Testis (tissue), 2 donors: ENCODE measurements around the gene PTPRG.

Experiments
- POLR2A ChIP-seq: fragments of 450-650 bp; IDR thresholded peaks from one replicate; pipeline ENCODE4 v1.6.1; 2017; ENCODE audit warnings: antibody characterized with exemption, mild to moderate bottlenecking, moderate library complexity
- TF ChIP-seq, protein P1 (sequence below), 3 experiments: fragments of 450-650 bp in 2 of 3; fragments of 200-600 bp in 1 of 3; sonication (generic) in 1 of 3; IDR thresholded peaks; one replicate each; pipeline ENCODE4 v1.5.1; 2016 to 2019; ENCODE audit warnings: antibody characterized with exemption in 3 of 3, mild to moderate bottlenecking in 2 of 3, moderate library complexity in 1 of 3

DNA sequence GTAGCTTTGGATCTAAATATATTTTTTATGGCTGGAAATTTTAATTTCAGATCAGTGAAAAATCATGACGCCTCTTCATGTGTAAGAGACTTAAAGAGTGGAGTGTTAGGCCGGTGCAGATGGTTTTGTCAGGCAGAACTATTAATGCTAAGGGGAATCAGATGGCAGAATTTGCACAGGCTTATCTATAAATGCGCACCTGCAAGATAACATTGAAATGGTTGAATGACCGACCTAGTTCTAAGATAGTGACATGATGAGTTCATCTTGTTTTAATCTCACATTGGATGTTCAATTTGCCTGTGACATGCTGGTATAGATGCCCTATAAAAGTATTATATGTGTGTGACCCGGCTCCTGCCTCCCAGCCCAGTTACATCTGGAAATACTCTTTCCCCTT is 471.4 kb downstream of the PTPRG start:
- TF ChIP-seq POLR2A, result no peak
- TF ChIP-seq, protein P1, sequence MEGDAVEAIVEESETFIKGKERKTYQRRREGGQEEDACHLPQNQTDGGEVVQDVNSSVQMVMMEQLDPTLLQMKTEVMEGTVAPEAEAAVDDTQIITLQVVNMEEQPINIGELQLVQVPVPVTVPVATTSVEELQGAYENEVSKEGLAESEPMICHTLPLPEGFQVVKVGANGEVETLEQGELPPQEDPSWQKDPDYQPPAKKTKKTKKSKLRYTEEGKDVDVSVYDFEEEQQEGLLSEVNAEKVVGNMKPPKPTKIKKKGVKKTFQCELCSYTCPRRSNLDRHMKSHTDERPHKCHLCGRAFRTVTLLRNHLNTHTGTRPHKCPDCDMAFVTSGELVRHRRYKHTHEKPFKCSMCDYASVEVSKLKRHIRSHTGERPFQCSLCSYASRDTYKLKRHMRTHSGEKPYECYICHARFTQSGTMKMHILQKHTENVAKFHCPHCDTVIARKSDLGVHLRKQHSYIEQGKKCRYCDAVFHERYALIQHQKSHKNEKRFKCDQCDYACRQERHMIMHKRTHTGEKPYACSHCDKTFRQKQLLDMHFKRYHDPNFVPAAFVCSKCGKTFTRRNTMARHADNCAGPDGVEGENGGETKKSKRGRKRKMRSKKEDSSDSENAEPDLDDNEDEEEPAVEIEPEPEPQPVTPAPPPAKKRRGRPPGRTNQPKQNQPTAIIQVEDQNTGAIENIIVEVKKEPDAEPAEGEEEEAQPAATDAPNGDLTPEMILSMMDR (IDR thresholded peaks at IDR 0.05), result no peak
